NCI-H226 (cell line): ENCODE measurements around the gene ADAMTS2.

Experiments used
- DNase-seq: peaks from one replicate; pipeline ENCODE4 v3.0.0-alpha.2; 2015

Gene ADAMTS2

DNA sequence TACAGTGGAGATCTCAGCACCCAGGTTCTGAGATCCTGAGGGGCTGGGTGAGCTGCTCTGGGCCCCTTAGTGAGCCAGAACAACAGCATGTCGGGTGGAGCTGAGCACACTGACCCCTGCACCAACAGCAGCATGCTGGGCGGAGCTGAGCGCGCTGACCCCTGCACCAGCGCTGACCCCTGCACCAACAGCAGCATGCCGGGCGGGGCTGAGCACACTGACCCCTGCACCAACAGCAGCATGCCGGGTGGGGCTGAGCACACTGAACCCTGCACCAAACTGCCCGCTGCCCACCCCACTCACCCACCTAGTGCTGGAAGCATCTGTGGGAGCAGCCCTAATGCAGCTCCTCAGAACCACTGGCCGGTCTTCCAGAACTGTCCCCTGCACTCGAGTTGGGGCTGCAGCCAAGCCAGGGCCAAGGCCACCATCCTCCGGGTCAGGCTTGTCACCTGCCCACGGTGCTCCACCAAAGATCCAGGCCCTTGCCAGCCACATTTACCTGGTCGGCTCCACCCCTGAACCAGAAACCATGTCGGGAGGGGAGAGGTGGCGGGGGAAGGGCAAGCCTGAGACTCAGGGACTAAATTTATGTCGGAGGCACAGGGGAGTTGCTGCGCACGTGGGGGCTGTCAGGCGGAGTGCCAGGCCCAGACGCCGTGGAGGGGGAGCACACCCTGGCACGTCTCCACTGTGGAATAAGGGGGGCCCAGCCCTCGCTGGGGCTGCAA, 80.3 kb downstream of the ADAMTS2 start:
- no peak for DNase-seq

DNA sequence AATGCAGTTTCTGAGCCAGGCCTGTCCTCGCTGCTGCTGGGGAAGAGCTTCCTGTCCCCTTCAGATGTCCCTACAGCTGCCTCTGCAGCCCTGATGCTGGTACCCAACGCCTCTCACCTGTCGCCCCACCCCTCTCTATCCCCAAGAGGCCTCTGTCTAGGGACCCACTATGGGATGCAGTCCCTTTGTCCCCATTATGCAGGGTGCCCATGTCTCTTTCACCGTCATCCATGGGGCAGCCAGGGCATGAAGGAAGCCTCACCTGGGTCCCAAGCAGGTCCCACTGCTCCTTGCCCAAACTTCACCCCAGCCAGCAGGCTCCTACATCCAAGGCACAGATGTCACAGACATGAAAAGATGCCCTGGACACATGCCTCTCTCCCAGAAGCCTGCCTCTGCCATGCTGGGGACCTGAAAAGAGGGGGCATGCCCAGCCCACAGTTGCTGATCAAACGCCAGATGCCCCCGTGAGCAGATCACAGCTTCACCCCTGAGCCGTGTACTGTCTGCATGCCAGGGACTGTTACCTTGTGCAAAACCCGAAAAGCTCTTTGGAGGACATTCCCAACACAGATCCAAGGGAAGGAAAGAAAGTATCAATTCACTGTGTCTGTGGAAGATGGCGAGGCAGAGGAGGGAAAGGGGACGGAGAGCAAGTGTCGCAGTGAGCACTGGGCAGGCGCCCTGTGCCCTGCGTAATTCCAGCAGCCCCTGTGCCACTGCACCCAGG, 81.0 kb downstream of the ADAMTS2 start:
- no peak for DNase-seq

DNA sequence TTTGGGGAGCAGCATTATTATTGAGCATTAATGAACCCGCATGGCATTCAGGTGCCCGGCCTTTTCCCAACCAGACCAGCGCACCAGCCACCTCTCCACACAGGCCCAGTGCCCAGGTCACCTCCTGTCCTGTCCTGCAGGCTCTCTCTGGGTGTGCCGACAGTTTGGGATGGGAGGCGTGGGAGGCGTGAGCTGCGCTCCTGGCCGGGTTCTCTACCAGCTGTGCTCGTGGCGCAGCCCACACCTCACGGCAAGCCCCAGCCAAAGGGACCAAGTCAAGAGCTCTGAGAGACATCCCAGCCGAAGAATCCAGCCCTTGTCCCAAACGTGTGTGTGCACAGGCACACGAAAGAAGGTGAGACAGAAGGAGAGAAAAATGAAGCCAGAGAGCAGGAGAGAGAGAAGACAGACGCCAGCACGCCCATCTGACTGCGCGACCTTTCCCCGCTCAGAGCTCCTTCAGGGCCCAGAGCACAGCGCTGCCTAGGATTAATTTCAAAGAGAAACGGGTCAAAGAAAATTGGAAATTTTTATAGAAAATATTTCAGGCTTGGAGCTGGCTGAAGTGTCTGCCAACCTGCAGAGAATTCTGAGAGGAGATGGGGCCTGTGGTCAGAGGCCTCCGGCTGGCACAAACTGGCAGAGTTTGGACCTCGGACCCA, 81.7 kb downstream of the ADAMTS2 start:
- DNase-seq: no peak

DNA sequence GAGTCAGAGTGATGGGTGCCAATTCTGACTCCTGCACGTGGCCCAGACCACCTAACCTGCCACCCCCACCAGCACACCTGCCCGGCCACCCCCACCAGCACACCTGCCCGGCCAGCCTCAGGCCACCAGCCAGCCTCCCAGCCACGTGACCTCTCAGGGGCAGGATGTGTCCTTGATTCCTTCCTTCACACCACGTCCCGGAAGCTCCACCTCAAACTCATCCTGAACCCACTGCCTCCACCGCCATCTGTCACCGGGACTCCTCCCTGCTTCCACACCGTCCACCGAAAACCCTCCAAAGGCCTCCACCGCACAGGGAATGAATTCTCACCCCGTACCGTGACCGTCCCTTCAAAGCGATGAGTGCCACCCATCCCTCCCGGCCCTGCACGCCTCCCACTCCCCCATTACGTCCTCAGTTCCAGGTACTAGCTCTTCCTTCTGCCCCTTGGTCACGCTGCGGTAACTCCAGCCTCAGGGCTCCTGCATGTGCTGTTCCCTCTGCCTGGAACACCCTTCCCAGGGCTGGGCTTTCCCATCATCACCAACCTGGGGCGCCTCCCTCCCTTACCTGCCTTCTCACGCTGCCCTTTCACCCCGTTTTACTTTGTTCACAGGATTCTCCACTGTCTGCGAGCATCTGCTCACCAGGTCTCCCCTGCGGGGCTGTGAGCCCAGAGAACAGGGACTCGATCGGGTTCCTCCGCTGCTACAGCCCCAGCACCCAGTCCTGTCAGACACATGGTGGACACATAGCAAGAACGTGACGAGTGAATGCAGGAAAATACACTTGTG, 82.9 kb downstream of the ADAMTS2 start:
- DNase-seq: no peak

DNA sequence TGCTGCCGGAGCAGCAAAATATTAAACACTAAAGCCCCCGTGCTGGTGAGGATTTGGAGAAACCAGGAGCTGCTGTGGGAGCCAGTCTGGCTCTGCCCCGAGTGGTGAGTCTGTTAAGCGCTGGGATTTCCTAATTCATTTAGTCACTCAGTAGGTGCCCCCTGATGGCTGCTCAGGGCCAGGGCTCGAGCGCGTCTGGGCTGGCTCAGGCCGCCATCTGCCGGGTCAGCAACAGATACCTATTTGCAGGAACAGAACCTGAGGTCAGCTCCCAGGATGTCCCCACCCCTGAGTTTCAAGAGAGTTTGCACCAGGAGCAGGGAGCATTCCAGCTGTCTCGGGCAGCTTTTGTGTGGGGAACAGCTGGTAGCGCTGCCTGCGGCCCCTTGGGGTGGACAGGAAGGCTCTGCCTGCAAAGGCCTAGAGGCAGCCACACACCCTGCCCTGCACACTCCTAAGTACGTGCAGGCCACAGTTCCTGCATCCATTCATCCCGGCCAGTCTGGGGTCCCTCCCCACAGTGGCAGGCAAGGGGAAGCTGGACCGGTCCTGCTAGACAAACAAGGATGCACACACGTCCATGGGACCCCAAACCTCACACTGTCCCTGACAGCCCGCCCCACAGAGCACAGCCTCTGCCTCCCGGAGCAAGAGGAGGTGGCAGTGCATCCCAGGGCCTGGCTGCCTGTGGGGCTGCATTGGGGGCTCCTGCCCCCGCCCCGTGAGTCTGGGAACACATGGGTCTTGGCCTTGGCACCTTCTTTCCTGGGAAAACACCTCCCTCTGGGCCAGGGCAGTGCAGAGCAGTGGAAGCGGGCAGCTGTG, 83.7 kb downstream of the ADAMTS2 start:
- DNase-seq: no peak

DNA sequence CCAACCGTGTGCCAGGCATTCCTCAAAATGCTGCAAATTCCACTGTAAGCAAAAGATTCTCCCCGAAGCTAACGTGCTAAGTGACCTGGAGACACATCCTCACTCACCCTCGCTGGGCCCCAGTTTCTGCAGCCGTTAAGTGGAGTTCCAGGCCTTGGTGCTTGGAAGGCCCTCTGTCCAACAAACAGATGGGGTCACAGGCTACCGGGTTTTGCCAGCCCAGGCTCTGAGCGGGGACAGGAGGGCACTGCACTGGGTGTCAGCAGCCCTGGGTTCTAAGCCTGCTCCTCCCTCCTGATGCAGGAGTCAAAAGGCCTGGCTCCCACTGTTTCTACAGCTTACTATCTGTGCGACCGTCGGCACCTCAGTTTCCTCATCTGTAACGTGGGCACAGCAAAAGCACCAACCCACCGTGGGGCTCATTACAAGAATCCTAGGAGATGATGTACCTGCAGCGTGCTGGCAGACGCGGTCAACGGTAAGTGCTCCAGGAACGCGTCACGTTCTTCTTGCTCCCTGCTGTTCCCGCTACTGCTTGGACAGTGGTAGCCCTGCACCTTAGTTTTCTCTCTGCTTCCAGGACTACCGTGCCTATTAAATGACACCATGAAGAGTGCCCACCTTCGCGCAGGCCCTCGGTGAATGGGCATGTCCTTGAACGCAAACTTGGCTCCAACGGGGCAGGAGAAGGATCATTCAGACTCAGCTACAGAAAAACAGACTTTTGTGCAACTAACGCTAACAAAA, 84.8 kb downstream of the ADAMTS2 start:
- DNase-seq: no peak

DNA sequence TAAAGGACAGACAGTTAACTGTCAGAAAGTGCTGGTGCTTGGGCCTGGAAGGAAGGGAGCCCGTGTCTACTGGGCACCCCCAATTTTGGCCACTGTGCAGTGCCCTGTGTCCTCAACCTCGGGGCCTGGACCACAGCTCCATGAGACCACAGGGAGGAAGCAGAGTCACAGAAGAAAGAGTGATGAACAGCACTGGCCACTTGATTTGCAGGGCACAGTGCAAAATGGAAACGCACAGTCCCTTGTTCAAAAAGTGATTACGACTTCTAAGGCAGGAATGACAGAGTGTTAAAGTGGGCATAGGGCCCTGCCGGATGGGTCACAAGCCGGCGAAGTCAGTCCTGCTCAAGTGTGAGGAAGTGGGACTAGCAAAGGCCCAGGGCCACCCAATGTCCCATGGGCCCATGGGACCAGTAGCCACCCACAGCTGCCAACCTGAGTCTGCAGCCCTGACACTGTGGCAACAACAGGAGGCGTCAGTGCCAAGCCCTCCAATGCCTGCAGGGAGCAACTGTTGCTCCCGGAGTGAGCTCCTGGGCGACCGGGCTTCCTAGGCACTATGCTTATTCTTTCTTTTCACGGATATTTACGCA, 85.4 kb downstream of the ADAMTS2 start:
- no peak for DNase-seq

DNA sequence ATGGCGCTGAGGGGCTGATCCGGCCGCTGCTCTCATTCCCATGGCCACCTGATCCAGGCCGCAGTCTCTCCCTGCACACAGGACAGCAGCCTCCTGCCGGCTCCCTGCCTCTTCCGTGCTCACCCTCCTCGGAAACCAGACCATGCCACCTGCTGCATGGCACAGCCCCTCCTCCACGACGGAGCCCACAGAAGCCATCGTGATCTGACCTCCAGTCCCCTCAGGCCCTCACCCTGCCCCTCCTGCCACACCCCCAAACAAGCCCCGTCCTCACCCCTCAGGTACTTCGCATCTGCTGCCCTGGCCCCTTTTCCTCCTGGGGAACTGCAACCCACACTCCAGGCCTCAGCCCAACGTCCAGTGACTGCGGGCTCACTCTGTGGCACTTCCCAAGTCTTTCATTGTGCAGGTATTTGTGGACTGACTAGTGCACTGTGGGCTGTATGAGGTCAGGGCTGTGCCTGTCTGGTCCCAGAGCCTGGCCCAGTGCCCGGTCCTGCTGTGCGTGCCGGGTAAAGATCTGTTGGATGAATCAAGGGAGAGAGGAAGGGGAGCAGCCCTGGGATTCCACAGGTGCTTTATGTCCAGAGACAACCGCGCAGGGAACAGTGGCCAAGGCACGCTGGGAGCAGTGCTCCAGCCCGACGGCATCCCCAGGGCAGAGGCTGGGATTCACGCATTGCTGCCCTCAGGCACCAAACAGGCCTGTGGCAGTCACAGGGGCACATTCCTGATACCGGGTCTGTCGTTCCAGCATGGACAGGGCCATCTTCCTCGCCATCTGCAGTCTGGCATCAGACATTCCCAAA, 86.1 kb downstream of the ADAMTS2 start:
- no peak for DNase-seq

DNA sequence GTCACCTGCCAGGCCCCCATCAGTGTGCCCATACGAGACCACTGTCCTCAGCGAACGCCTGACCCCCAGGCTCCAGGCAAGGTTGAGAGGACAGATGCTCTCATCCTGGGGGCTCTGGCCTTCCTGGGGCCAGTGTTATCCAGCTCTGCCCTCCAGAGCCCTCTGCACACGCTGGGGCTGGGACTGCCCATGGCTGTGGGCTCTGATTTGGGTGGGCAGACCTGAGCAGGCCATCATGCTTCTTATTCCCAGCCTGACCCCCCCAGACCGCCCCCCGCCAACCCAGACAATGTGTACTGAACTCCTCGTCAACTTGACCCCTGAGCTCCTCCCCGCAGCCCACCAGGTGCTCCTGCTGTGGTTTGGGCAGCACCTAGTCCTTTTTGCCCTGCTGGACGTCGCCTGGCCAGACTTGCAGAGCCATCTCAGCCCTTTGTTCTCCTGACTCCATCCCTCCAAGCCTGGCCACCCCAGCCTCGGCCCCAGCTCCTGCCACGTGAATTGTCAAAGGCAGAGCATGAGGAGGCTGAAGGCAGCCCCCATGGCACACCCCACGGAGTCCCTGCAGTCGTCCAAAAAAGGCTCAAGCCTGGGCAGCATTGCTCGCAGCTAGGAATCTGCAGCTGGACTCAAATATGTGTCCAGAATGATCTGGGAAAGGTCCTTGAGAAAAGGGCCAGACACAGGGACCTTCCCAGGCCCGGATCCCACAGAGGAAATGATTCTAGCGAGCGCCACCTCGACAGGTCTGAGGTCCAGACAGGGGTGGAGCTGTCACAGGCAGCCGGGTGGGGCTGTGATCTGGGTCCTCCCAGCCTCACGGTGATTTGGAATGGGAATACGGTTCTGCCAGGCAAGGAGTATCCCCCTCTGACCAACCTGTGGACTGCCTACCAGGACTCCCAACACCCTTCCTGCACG, 87.0 kb downstream of the ADAMTS2 start:
- no peak for DNase-seq

DNA sequence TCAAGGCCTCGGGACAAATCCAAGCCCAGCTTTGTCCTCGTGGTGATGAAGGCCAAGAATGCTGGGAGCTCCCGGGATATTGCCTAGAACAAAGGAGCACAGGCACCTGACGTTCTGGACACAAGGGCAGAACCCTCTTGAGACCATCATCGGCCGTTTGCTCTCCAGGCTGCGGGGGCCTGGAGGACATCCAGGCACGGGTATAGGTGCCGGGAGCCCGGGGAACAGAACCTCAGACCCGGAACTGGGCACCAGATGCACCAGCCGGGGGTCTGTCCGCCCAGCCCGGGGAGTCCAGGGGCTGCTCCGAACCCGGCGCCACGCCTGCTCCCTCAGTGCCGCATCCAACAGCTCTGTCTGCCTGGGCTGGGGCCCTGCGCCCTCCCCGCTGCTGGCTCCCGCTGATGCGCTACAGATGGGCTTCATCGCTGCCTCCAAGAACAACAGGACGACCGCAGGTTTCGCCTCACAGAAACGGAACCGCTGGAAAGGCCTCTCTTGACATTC, 88.0 kb downstream of the ADAMTS2 start:
- no peak for DNase-seq

DNA sequence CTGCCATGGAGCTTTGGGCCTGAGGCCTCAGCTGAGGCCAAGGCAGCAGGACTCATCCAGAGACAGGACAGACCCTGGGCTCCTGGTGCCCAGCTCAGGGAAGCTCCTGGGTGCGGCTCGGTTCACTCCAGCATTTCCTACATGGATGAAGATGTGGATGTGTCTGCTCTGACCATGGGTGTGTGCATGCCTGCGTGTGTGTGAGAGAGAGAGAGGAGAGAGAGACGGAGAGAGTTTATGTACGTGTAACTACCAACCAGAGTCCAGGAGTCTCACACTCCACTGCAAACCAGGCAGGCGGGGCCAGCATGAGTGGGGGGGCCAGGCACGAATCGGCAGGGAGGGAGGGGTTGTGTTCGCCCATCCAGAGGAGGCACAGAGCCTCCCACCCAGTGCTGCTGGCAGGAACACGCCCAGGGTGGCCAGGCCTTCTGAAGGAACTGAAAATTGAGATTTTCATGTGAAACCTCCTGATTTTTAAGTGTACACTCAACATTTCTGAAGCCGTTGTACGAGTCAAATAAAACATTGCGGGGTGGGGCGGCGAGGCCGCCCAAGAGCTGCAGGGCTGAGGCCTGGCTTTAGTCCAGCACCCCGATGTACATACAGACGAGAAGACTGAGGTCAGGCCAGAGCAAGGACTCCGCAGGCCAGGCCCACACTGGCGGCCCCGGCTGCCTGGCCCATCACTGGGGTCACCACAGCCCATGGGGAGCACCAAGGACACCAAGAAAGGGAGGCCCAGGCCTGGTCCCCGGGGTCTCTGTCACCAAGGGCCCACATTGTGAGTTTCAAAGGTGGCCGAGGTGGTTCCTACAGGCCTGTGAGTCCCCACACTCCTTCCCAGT, 88.7 kb downstream of the ADAMTS2 start:
- no peak for DNase-seq

DNA sequence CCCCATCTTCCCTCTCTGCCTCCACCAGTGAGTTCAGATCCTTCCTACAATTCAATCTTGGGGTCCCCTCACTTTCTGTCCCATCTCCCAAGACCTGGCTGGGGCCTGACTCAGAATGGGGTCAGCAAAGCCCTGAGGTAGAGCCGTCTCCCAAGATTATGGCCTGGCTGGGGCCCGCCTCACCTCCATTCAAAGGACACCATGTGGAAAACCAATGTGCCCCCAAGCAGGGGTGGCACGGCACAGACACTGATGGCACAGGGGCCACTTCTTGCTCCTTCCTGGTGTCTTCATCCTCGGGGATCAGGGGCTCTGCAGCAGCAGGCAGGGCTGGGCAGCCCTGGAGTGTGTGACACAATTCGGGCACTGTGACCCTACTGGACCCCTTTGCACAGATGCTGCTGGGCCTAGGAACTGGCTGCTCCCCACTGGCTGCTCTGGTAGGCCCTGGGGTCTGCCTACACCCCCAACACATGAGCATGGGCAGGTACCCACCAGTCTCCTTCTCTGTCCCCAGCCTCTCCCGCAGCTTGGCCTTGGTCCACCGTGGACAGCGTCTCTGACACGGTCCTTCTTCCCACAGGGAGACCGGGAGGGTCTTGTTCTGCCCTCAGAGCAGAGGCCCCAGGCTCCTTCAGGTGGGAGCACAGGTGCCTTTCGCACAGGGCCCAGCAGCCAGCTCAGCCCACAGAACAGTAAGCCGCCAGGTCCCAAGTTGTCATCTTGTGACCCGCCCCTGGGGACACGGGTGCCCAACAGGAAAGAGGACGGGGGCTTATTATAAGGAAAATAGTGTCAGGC, 89.5 kb downstream of the ADAMTS2 start:
- DNase-seq: no peak

DNA sequence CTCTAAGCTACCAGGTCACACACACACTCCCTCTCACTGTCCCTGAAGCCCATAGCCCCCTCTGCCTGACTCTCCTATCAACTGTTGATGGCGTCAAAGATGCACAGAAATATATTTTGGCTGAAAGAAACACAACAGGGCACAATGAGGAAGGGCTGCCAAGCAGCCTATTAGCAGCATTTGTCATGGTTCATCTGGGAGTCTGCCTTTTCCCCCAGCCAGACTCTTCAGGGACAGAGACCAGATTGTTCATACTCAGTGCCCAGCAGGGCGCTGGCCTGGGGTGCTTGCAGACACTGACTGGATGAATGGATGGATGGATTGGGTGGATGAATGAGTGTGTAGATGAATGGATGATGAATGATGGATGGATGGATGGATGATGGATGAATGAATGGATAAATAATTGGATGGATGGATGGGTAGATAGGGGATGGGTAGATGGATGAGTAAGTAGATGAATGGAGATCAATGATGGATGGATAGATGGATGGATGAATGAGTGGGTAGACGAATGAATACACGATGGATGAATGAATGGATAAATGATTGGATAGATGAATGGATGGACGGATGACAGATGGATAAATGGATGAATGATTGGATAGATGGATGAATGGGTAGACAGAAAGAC, 90.5 kb downstream of the ADAMTS2 start:
- no peak for DNase-seq

DNA sequence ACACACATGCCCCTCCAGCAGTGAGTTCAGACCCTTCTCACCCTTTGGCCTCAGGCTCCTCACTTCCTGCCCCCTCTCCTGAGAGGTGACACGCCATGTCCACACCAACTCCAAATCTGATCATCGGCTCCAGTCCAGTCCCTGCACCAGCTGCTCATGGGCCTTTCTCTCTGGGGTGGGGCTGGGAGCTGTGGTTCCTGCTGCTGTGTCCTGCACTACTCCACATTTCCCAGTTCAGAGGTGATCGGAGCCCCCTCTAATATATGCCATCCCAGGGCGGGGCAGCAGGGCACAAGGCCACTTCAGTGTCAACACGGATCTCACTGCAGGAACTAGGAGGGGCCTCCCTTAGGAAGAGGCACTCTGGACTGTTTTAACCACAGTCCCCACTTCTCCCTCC, 91.5 kb downstream of the ADAMTS2 start:
- DNase-seq: no peak

DNA sequence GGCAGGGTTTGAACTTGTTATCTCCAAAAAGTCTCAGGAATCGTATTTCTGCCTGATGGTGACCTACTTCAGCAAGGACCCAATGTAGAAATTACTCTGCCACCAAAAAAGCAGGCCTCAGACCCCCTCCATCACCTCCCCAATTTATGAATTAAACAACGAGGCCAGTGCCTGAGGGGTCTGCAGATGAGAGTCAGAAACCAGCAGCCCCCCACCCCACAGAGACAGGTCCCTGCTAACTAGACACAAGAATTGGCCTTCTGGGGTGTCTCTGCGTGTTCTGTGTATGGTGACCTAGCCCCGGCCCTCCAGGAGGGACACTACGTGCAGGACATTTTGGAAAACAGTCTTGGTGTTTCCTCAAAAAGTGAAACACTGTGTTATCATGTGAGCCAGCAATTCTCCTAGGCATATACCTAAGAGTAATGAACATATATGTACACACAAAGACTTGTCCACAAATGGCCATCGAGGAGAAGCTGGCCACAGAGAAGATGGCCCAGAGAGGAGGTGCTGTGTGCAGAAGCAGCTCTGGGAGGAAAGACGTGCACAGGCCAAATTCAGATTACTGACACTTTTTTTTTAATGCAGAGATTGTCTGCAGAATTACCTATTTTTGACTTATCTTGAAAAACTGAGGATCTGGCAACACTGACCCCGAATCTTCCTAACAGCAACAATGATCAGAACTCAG, 93.8 kb downstream of the ADAMTS2 start:
- DNase-seq: no peak
